HG02642 (cell line): ENCODE results near the gene ZNF71.

ENCODE experiments used
- ATAC-seq: cut with Tn5 transposase; IDR thresholded peaks from one replicate; pipeline ENCODE4 v1.9.1; 2021; ENCODE audit warnings: mild to moderate bottlenecking; ENCODE audit not compliant: unreplicated experiment, poor library complexity

The ZNF71 gene

GRCh38 chr19:56594783-56595547 is at the start of gene ZNF71:
ZNF71 (plus strand) TSS chr19:56595302; CDS start chr19:56601559, 6,257 bp downstream.
- ATAC-seq, result peak; percentile 96

- ATAC-seq, result no peak
Observed at GRCh38 chr19:56547535-56547934, 47.6 kb upstream of the ZNF71 start.

GRCh38 chr19:56554272-56554869 is 40.7 kb upstream of the ZNF71 start:
- no peak for ATAC-seq

GRCh38 chr19:56562766-56563165 is 32.3 kb upstream of the ZNF71 start:
- no peak for ATAC-seq

GRCh38 chr19:56566904-56567273 is 28.2 kb upstream of the ZNF71 start:
- ATAC-seq, result peak; percentile 34

- ATAC-seq, result peak; percentile 98
Observed at GRCh38 chr19:56567274-56568120, 27.6 kb upstream of the ZNF71 start, which contains the start of gene ZNF470. ZNF470 (plus strand) TSS chr19:56567468; CDS start chr19:56570312, 2,844 bp downstream.

GRCh38 chr19:56572589-56572988 is 22.5 kb upstream of the ZNF71 start:
- ATAC-seq, result no peak

GRCh38 chr19:56573914-56574313 is 21.2 kb upstream of the ZNF71 start:
- ATAC-seq, result no peak

GRCh38 chr19:56577719-56578602 is 17.1 kb upstream of the ZNF71 start:
- ATAC-seq, result no peak

- no peak for ATAC-seq
Observed at GRCh38 chr19:56594446-56594782, 688 bp upstream of the ZNF71 start.

- ATAC-seq, result no peak
Observed at GRCh38 chr19:56595548-56595899, 422 bp downstream of the ZNF71 start.

- no peak for ATAC-seq
Observed at GRCh38 chr19:56596676-56597075, 1.6 kb downstream of the ZNF71 start.

GRCh38 chr19:56597696-56598095 is 2.6 kb downstream of the ZNF71 start:
- ATAC-seq, result no peak

GRCh38 chr19:56601375-56601774 is 6.3 kb downstream of the ZNF71 start:
- no peak for ATAC-seq

GRCh38 chr19:56603829-56604228 is 8.7 kb downstream of the ZNF71 start:
- ATAC-seq, result no peak

- no peak for ATAC-seq
Observed at GRCh38 chr19:56608274-56608964, 13.3 kb downstream of the ZNF71 start.

GRCh38 chr19:56611288-56611687 is 16.2 kb downstream of the ZNF71 start:
- no peak for ATAC-seq

GRCh38 chr19:56612737-56613136 is 17.6 kb downstream of the ZNF71 start:
- ATAC-seq, result no peak

- ATAC-seq, result no peak
Observed at GRCh38 chr19:56613639-56614038, 18.5 kb downstream of the ZNF71 start.

- no peak for ATAC-seq
Observed at GRCh38 chr19:56617531-56617930, 22.4 kb downstream of the ZNF71 start.
